Testis (tissue), 2 donors: Measurements from ENCODE around the gene SOST.

Experiments used
- CTCF ChIP-seq, 3 experiments: fragments of 450-650 bp in 2 of 3; fragments of 200-600 bp in 1 of 3; sonication (generic) in 1 of 3; IDR thresholded peaks; one replicate each; pipeline ENCODE4 v1.5.1; 2016 to 2019; ENCODE audit warnings: antibody characterized with exemption in 3 of 3, mild to moderate bottlenecking in 2 of 3, moderate library complexity in 1 of 3
- POLR2A ChIP-seq: fragments of 450-650 bp; IDR thresholded peaks from one replicate; pipeline ENCODE4 v1.6.1; 2017; ENCODE audit warnings: antibody characterized with exemption, mild to moderate bottlenecking, moderate library complexity

- no peak for TF ChIP-seq POLR2A
- no peak for TF ChIP-seq CTCF (IDR thresholded peaks at IDR 0.05)
Observed at GRCh38 chr17:43706235-43706634, 52.4 kb downstream of the SOST start.
